GM15510 (cell line): ENCODE measurements around the gene CRYGN.

ENCODE experiments used
- POLR2A ChIP-seq: IDR thresholded peaks from 3 replicates; pipeline ENCODE4 v1.6.1; 2011; ENCODE audit warnings: borderline replicate concordance; ENCODE audit not compliant: insufficient read length; ENCODE audit errors: extremely low read depth

Gene CRYGN

GRCh38 chr7:151436446-151437158 lies 3.3 kb downstream of the CRYGN start:
- no peak for TF ChIP-seq POLR2A

GRCh38 chr7:151435971-151436370 lies 4.0 kb downstream of the CRYGN start:
- TF ChIP-seq POLR2A: no peak

- no peak for TF ChIP-seq POLR2A
Observed at GRCh38 chr7:151435103-151435916, 4.6 kb downstream of the CRYGN start.

DNA sequence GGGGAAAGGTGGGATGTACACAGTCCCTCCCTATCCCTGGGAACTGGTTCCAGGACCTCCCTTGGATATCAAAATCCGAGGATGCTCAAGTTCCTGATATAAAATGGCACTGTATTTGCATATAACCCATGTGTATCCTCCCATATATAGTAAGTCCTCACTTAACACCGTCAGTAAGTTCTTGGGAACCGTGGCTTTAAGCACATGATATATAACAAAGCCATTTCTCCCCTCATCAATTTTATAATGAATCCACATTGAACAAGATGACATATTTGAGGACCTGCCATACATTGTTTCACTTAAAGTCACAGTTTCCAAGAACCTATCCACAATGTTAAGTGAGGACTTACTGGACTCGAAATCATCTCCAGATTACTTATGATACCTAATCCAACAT lies 5.4 kb downstream of the CRYGN start:
- TF ChIP-seq POLR2A: no peak

GRCh38 chr7:151433721-151434400 lies 6.1 kb downstream of the CRYGN start:
- no peak for TF ChIP-seq POLR2A

DNA sequence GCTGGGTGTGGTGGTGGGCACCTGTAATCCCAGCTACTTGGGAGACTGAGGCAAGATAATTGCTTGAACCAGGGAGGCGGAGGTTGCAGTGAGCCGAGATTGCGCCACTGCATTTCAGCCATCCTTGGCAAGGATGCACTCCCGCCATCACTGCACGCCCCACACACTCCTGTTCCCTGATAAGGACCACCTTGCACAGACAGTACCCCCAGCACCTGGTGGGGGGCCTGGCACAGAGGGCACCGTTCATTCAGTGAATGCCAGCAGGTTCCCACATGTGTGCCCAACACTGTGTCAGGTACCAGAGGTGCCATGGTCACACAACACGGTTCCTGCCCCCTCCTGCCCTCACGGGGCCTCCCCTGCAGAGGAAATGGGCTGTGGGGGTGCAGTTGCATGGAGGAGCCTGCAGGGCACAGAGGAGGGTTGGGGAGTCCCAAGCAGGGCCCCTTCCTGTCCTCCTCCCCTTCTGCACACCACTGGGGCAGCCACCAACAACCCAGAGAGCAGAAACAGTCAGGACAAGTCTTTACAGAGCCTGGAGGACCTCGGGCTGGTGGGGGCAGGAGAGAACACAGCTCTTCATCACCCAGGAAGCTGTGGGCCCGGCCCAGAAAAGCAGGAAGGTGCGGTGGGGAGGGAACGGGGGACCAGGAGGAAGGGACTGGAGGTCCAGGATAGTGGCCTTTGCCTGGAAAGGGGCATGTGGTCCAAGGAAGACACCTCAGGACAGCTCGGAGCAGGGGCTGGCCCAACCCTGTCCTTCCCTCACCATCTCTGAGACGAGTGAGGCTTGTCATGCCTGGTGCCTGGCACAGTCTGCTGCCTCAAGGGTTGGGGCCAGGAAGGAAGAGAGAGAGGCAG lies 7.1 kb downstream of the CRYGN start:
- no peak for TF ChIP-seq POLR2A

GRCh38 chr7:151431768-151432311 lies 8.1 kb downstream of the CRYGN start:
- TF ChIP-seq POLR2A: no peak

- no peak for TF ChIP-seq POLR2A
Observed at GRCh38 chr7:151431281-151431767, 8.6 kb downstream of the CRYGN start.

- no peak for TF ChIP-seq POLR2A
Observed at GRCh38 chr7:151430391-151431205, 9.3 kb downstream of the CRYGN start.

- no peak for TF ChIP-seq POLR2A
Observed at GRCh38 chr7:151429560-151430331, 10.2 kb downstream of the CRYGN start.

GRCh38 chr7:151429237-151429559 lies 10.7 kb downstream of the CRYGN start:
- TF ChIP-seq POLR2A: no peak

DNA sequence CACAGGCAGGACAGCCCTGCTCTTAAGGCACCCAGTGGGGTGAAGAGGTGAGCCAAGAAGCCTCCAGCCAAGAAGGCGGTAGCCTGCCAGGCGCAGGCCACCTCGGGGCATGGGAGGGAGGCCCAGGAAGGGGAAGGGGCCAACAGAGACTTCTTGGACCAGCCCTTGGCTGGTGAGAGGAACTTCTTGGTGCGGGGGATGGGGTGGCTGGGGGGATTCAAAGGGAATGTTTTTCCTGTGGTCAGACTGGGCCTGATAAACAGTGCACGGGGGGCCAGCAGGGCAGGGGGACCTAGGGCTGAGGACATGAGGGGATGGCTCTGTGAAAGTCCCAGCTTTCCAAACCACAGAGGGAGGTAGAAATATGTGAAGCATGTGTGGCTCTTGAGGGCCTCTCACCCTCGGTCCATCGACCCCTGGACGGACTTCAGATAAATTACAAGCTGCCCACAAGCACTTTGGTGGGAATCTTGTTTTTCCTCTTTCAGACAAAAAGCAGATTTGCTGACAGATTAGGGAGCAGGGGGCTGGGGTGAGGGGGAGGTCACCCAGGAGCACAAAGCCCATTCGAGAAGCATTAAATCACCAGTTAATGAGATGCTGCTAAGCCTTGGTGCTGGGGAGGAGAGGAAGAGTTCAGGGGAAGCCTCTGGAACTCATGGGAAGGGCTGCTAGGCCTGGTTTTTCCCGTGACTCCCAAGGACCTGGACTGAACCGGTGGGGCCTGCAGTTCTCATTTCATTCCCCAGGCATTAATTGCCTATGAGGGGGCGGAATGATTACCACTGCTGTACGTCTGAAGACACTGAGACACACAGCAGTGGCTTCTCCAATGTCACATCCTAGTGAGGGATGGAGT lies 11.3 kb downstream of the CRYGN start:
- no peak for TF ChIP-seq POLR2A
